Esophagus muscularis mucosa (tissue), 4 donors: ENCODE results near the gene HDX. TPM values are rescaled to one million over a fixed set of nuclear protein-coding genes. Genes with fewer than 3 reads are reported as not detected.

Experiments used
- DNase-seq: peaks from one replicate; pipeline ENCODE4 v3.0.0-alpha.2; 2017; ENCODE audit errors: extremely low spot score
- H3K27ac ChIP-seq, 4 donors: fragments of 200-600 bp; sonication (generic); replicated peaks in 1 of 4; 1 replicate in 3 of 4; 2 replicates in 1 of 4; pipeline ENCODE4 v1.5.1; 2016 to 2019; ENCODE audit warnings: mild to moderate bottlenecking in 1 of 4
- H3K27me3 ChIP-seq, 4 donors: fragments of 200-600 bp; sonication (generic); one replicate each; pipeline versions ENCODE4 v1.5.1 to v1.6.0; 2016 to 2019
- H3K36me3 ChIP-seq, 4 donors: fragments of 200-600 bp; sonication (generic); one replicate each; pipeline ENCODE4 v1.5.1; 2016 to 2019
- H3K4me1 ChIP-seq, 4 donors: fragments of 200-600 bp; sonication (generic); one replicate each; pipeline ENCODE4 v1.5.1; 2016 to 2019
- H3K4me3 ChIP-seq, 4 donors: fragments of 200-600 bp; sonication (generic); 1 replicate in 2 of 4; 2 replicates in 2 of 4; pipeline ENCODE4 v1.5.1; 2016 to 2019; ENCODE audit warnings: mild to moderate bottlenecking in 4 of 4, moderate library complexity in 1 of 4
- H3K9me3 ChIP-seq, 4 donors: fragments of 200-600 bp; sonication (generic); 1 replicate in 3 of 4; 2 replicates in 1 of 4; pipeline ENCODE4 v1.5.1; 2016 to 2019
- CTCF ChIP-seq, 3 experiments: fragments of 200-600 bp in 2 of 3; fragments of 450-650 bp in 1 of 3; sonication (generic) in 2 of 3; IDR thresholded peaks; one replicate each; pipeline ENCODE4 v1.5.1; 2017 to 2019; ENCODE audit warnings: antibody characterized with exemption in 3 of 3, mild to moderate bottlenecking in 2 of 3, moderate library complexity in 1 of 3
- EP300 ChIP-seq: sonication (generic); formaldehyde crosslinking; IDR thresholded peaks from one replicate; pipeline ENCODE4 v1.6.1; 2017; ENCODE audit warnings: antibody characterized with exemption
- POLR2A ChIP-seq: fragments of 450-650 bp; IDR thresholded peaks from one replicate; pipeline ENCODE4 v1.6.1; 2017; ENCODE audit warnings: antibody characterized with exemption, moderate library complexity, mild to moderate bottlenecking, low read depth
- POLR2AphosphoS5 ChIP-seq, 2 donors: sonication (generic); formaldehyde crosslinking; IDR thresholded peaks; one replicate each; pipeline ENCODE4 v1.6.1; 2017; ENCODE audit warnings: antibody characterized with exemption in 2 of 2
- WGBS: methylation state at CpG from one replicate; pipeline ENCODE4 v1.1.5; 2018; 5-methylcytosine and 5-hydroxymethylcytosine counted together
- intact Hi-C: fragments of 100-400 bp; cut with DNase I; formaldehyde crosslinking; loops from one replicate; pipeline ENCODE4 v1.15.1; 2023
- total RNA-seq, 4 donors: library from RNA; depleted of rRNA; stranded (reverse); fragments of >200 nt; gene quantifications; one replicate each; pipeline versions ENCODE4 v1.1.0 to v1.2.1, GENCODE V29; 2016

Gene HDX
- total RNA-seq, 4 donors from 2014 or later: 3.3 to 7.9 (median 5.4) TPM

- intact Hi-C loops: no loop called here
- no peaks in the 10 kb centered on the region for H3K4me1 ChIP-seq
- no peak for TF ChIP-seq POLR2A
- DNase-seq: no peak
- no peak overlapping the region for H3K27ac ChIP-seq
- no peak overlapping the region for H3K4me3 ChIP-seq
- H3K9me3 ChIP-seq: peaks cover 0 to 8% (median 0%) of the 10 kb centered on the region in 4 donors
- no peaks in the 10 kb centered on the region for H3K36me3 ChIP-seq
- WGBS: 75% methylated on average over 2 of the region's 2 CpGs
- H3K27me3 ChIP-seq: no peaks in the 10 kb centered on the region
Observed at GRCh38 chrX:84479086-84479485, 23.2 kb downstream of the HDX start.

- no peak for DNase-seq
- H3K27ac ChIP-seq: no peak overlapping the region
- no peaks in the 10 kb centered on the region for H3K36me3 ChIP-seq
- TF ChIP-seq EP300 (no peak), POLR2AphosphoS5 (IDR thresholded peaks at IDR 0.05) (no peak), CTCF (IDR thresholded peaks at IDR 0.05) (no peak), POLR2A (no peak)
- H3K9me3 ChIP-seq: peaks cover 0 to 8% (median 0%) of the 10 kb centered on the region in 4 donors
- H3K27me3 ChIP-seq: no peaks in the 10 kb centered on the region
- H3K4me3 ChIP-seq: no peak overlapping the region
- intact Hi-C loops: no loop called here
- H3K4me1 ChIP-seq: no peaks in the 10 kb centered on the region
Observed at GRCh38 chrX:84477114-84477513, 25.1 kb downstream of the HDX start.

DNA sequence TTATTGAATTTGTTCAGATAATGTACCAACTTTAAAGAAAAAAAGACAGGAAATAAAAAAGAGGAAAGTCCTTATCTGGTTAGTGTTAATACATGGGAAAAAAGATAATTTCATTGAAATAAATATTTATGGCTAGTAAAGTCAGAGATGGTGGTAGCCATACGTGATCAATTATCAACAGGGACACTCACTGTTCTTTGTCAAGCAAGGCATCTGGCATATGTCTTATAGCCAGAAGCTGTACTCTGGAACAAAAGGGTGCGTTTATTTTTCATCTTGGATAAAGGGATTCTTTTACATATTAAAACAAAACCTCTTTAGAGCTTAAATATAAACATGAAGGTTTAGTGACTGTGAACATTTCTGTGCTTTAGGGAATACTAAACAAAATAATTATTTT, 26.7 kb downstream of the HDX start:
- Histone ChIP-seq H3K9me3 (no peaks in the 10 kb centered on the region), H3K4me3 (no peak overlapping the region), H3K27ac (no peak overlapping the region), H3K36me3 (no peaks in the 10 kb centered on the region), H3K4me1 (no peaks in the 10 kb centered on the region), H3K27me3 (no peaks in the 10 kb centered on the region)
- DNase-seq: no peak
- TF ChIP-seq POLR2A (no peak), POLR2AphosphoS5 (IDR thresholded peaks at IDR 0.05) (no peak), CTCF (IDR thresholded peaks at IDR 0.05) (no peak), EP300 (no peak)
- intact Hi-C loops: no loop called here
- WGBS: 46% methylated on average over 2 of the region's 2 CpGs

- Histone ChIP-seq H3K4me3 (no peak overlapping the region), H3K36me3 (no peaks in the 10 kb centered on the region), H3K27ac (no peak overlapping the region), H3K27me3 (no peaks in the 10 kb centered on the region), H3K9me3 (no peaks in the 10 kb centered on the region), H3K4me1 (no peaks in the 10 kb centered on the region)
- DNase-seq: no peak
- no peak for TF ChIP-seq EP300
- TF ChIP-seq POLR2AphosphoS5 (IDR thresholded peaks at IDR 0.05): no peak
- no peak for TF ChIP-seq POLR2A
- no peak for TF ChIP-seq CTCF (IDR thresholded peaks at IDR 0.05)
- intact Hi-C loops: no loop called here
- 33% methylated on average over 2 of the region's 2 CpGs for WGBS
Observed at GRCh38 chrX:84475101-84475500, 27.2 kb downstream of the HDX start.

DNA sequence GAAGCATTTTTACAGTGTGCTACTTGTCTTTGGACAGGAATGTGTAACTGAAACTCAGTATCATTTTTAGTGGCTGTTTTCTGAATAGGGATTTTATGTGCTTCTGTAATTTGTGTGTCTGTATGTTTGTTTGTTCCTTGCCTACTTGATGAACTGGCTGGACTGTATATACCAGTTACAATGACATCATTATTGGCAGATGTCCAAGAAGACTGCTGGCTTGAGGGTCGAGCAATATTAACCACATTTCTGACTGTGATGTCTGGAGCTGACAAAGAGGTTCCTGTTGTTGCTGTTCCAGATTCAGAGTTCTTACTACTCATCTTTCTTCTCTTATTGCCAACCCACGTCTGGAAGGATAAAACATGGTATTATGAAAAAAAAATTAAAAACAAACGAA, 33.0 kb downstream of the HDX start:
- TF ChIP-seq EP300: no peak
- no peak for TF ChIP-seq CTCF (IDR thresholded peaks at IDR 0.05)
- TF ChIP-seq POLR2AphosphoS5 (IDR thresholded peaks at IDR 0.05): no peak
- TF ChIP-seq POLR2A: no peak
- DNase-seq: no peak
- Histone ChIP-seq H3K4me3 (no peak overlapping the region), H3K9me3 (peaks cover 0 to 5% (median 0%) of the 10 kb centered on the region in 4 donors), H3K27me3 (no peaks in the 10 kb centered on the region), H3K27ac (no peak overlapping the region), H3K4me1 (no peaks in the 10 kb centered on the region), H3K36me3 (peaks cover 0 to 7% (median 0%) of the 10 kb centered on the region in 4 donors)
- WGBS: 37% methylated on average over 3 of the region's 3 CpGs
- intact Hi-C loops: no loop called here
